ENCODE data around the gene ACTL6B.

ACTL6B gene

DNA sequence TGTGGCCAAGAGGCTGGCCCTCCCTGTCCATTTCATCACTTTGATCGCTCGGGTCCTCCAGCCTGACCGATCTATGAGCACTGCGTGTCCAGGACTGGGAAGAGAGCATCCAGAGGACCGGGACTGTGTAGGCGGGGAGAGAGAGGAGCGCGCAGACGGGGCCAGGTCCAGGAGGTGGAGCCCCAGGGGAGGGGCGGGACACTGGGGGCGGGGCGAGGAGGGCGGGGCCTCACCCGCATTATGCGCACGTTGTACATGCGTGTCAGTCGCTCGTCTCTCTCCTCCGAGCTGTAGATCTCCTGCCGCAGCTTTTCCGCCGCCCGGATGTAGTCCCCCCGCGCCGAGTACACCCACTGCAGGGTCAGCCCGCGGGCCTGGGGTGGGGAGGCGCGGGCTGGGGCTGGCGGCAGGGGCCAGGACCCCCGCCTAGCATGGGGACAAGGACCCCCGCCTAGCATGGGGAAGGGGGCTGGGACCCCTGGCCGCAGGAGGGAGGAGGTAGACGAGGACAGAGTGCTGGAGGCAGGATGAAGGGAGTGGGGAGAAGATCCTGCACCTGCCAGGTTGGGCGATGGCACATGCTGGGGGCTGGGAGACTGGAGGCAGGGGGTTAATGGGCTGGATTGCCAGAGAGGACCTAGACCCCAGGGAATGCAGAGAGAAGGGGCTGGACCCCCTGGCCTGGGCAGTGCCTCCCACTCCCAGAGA, 29.6 kb downstream of the ACTL6B start:
- peak; percentile 54 for DNase-seq (ENCODE audit: extremely low read depth, low read depth)

DNA sequence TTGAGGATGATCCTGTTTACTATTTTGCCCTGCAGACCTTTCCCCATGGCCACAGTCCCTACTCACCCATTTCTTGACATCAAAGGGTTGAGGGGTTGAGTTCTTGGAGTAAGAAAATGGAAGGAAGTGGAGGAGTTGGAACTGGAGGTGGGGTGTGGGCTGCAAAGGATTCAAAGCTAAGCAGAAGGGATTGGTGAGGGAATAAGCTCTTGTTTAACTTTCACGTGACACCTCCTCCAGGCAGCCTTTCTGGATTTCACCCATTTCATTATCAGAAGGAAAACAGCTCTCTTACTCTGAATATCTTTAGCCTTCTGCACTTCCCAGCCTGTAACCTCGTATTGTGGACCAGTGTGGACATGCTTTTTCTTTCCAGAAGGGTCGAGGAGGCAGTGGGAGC, 30.2 kb downstream of the ACTL6B start:
- no peak for DNase-seq (ENCODE audit: extremely low read depth, low read depth)
- TF ChIP-seq, protein P1, sequence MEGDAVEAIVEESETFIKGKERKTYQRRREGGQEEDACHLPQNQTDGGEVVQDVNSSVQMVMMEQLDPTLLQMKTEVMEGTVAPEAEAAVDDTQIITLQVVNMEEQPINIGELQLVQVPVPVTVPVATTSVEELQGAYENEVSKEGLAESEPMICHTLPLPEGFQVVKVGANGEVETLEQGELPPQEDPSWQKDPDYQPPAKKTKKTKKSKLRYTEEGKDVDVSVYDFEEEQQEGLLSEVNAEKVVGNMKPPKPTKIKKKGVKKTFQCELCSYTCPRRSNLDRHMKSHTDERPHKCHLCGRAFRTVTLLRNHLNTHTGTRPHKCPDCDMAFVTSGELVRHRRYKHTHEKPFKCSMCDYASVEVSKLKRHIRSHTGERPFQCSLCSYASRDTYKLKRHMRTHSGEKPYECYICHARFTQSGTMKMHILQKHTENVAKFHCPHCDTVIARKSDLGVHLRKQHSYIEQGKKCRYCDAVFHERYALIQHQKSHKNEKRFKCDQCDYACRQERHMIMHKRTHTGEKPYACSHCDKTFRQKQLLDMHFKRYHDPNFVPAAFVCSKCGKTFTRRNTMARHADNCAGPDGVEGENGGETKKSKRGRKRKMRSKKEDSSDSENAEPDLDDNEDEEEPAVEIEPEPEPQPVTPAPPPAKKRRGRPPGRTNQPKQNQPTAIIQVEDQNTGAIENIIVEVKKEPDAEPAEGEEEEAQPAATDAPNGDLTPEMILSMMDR (IDR thresholded peaks at IDR 0.05; ENCODE audit: low read depth, low read length): no peak

More for the DNA sequence above, 29.6 kb downstream of the ACTL6B start:
- TF ChIP-seq, protein P1 (IDR thresholded peaks at IDR 0.05; ENCODE audit: low read depth, low read length): no peak

DNA sequence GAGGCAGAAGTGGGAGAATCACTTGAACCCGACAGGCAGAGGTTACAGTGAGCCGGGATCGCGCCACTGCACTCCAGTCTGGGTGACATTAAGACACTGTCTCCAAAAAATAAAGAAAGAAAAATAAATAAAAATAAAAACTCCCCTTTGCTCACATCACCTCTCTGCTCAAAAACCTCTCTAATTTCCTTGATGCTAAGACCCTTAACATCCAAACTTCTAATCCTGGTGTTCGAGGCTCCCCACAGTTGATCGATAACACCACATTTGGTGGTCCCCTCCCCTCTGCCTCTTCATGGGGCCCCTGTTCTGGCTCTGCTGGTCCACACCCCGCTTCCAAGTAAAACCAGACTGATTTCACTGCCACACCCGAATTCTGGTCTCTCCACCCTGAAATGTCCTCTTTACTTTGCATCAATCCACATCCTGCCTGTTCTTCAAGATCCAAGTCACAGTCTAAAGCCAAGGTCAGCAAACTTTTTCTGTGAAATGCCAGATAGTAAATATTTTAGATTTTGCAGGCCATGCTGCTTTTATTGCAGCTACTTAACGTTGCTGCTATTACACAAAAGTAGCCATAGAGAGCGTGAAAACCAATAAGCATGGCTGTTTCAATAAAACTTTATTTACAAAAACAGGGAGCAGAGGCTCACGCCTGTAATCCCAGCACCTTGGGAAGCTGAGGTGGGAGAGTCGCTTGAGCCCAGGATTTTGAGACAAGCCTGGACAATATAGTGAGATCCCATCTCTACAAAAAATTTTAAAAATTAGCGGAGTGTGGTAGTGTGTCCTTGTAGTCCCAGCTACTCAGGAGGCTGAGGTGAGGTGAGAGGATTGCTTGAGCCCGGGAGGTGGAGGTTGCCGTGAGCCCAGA, 32.1 kb downstream of the ACTL6B start:
- DNase-seq (ENCODE audit: extremely low read depth, low read depth): no peak
- TF ChIP-seq, protein P1 (IDR thresholded peaks at IDR 0.05; ENCODE audit: low read depth, low read length): no peak

DNA sequence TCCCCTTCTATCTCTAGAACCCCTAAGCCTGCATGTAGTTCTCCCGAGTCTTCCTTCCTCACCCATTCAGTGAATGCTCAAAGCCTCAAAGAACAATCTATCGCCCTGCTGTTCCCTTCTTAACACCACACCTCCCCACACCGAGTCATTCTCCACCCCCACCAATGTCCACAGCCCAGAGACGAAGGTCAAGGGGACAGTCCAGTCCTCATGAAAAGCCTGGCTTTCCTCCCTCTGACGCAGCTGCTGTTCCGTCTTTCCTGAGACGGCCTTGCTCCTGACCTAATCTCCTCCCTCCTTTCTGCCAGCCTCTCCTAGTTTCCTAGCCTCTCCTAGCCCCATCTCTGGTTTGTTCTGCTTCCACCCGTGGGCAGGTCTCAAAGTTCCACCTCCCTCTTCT, 34.7 kb downstream of the ACTL6B start:
- TF ChIP-seq, protein P1 (IDR thresholded peaks at IDR 0.05; ENCODE audit: low read depth, low read length): no peak
- DNase-seq (ENCODE audit: extremely low read depth, low read depth): no peak

DNA sequence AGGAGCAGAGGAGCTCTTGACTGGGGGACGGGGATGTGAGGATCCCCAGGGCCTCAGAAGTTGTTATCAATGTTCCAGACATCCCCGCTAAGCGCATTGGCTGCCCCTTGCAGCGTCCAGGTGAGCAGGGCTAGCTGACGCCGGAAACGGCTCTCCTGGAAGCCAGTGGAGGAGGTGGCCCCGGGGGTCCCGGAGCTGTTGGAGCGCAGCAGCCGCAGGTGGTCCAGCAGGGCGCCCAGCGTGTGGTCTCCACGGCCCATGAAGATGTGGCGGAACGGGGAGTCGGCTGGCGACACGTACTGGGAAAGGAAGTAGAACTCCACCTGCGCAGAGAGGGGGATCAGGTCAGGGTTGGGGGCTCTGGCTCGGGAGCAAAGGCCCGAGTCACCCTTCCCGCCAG, 35.4 kb downstream of the ACTL6B start:
- DNase-seq (ENCODE audit: extremely low read depth, low read depth): no peak
- TF ChIP-seq, protein P1 (IDR thresholded peaks at IDR 0.05; ENCODE audit: low read depth, low read length): no peak

DNA sequence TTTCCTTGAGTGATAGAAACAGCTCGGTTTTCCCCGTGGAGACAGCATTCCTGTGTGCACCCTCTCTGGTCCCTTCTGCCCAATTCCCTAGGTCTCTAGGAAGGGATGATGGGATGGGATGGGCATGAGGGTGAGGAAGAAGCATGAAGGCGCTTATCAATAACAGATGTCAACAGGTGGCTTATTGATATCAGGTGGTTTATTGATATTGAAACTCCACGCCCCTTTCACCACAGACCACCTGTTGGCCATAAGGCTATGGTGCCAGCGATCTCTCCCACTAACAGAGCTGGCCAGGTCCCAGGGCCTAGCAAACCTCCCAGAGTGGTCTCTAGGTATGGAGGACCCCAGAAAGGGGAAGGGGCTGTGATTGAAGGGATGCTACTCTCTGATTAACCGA, 36.0 kb downstream of the ACTL6B start:
- DNase-seq (ENCODE audit: extremely low read depth, low read depth): no peak
- TF ChIP-seq, protein P1 (IDR thresholded peaks at IDR 0.05; ENCODE audit: low read depth, low read length): no peak

DNA sequence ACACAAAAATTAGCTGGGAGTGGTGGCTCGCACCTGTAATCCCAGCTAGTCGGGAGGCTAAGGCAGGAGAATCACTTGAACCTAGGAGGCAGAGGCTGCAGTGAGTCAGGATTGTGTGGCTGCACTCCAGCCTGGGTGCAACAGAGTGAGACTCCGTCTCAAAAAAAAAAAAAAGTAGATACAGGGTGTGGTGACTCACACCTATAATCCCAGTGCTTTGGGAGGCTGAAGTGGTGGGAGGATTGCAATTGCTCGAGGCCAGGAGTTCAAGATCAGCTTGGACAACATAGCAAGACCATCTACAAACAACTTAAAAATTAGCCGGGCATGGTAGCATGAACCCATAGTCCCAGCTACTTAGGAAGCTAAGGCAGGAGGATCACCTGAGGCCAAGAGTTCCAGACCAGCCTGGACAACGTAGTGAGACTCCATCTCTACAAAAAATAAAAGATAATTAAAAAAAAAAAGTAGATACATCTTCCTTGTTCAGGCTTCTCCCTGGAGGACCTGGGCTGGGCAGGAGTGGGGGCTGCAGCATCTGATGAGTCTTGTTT, 41.9 kb downstream of the ACTL6B start:
- no peak for DNase-seq (ENCODE audit: extremely low read depth, low read depth)
- TF ChIP-seq, protein P1 (IDR thresholded peaks at IDR 0.05; ENCODE audit: low read depth, low read length): no peak

Measured in AG09319 (cell line).